GM23248 (cell line): Measurements from ENCODE around the gene KRT84.

Experiments
- EZH2 ChIP-seq: fragments of 200-600 bp; sonication (generic); IDR thresholded peaks from 2 replicates; pipeline ENCODE4 v1.6.1; 2018; ENCODE audit warnings: antibody characterized with exemption, mild to moderate bottlenecking; ENCODE audit not compliant: insufficient read depth, poor library complexity, severe bottlenecking
- EZH2phosphoT487 ChIP-seq: fragments of 200-600 bp; sonication (generic); IDR thresholded peaks from 2 replicates; pipeline ENCODE4 v1.6.1; 2018; ENCODE audit warnings: antibody characterized with exemption, moderate library complexity, mild to moderate bottlenecking, low read depth; ENCODE audit not compliant: insufficient read depth

DNA sequence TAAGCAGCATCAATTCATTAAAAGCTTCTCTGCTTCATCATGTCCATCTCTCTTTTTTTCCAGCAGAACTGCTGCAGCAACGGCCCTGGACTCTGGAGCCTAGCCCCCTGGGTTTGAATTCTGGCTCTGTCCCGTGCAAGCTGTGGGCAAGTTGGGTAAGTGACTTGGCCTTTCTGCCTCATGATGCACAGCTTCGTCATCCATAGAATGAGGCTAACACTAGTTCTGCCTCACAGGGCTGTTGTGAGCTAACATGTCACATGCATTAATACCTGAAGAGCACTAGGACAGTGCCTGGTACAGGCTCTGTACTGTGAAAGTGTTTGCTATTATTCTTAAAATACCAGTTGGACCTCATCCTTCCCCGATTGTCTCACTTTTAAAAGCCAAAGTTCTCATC, 16.5 kb upstream of the KRT84 start:
- TF ChIP-seq EZH2 (no peak), EZH2phosphoT487 (no peak)
